GM23338 (cell line): ENCODE measurements around the gene FHIT. TPM values are rescaled to one million over a fixed set of nuclear protein-coding genes. Genes with fewer than 3 reads are reported as not detected.

ENCODE experiments used
- ATAC-seq: fragments of 200-7000 bp; cut with Tn5 transposase; 3 replicates; pipeline ENCODE4 v1.9.1; 2020
- DNase-seq: peaks from one replicate; pipeline ENCODE4 v3.0.0-alpha.2; 2015; ENCODE audit warnings: low spot score
- H2AFZ ChIP-seq: fragments of 200-600 bp; sonication (generic); 2 replicates; pipeline ENCODE4 v1.8.0; 2016; ENCODE audit warnings: antibody characterized with exemption, mild to moderate bottlenecking, moderate library complexity
- H3F3A ChIP-seq: fragments of 200-600 bp; sonication (generic); replicated peaks from 2 replicates; pipeline ENCODE4 v1.8.0; 2017; ENCODE audit warnings: antibody characterized with exemption, mixed run types, low read depth
- H3K27ac ChIP-seq: fragments of 200-600 bp; sonication (generic); 2 replicates; pipeline ENCODE4 v1.6.1; 2016; ENCODE audit warnings: low read depth
- H3K27me3 ChIP-seq: fragments of 200-600 bp; sonication (generic); 2 replicates; pipeline ENCODE4 v1.8.0; 2016; ENCODE audit warnings: mild to moderate bottlenecking, mixed run types, moderate library complexity; ENCODE audit not compliant: insufficient read depth
- H3K36me3 ChIP-seq: fragments of 200-600 bp; sonication (generic); 2 replicates; pipeline ENCODE4 v1.8.0; 2016; ENCODE audit warnings: mild to moderate bottlenecking; ENCODE audit not compliant: insufficient read depth
- H3K4me1 ChIP-seq: fragments of 200-600 bp; sonication (generic); 2 replicates; pipeline ENCODE4 v1.8.0; 2016; ENCODE audit warnings: mild to moderate bottlenecking, moderate library complexity; ENCODE audit not compliant: insufficient read depth
- H3K4me2 ChIP-seq: fragments of 200-600 bp; sonication (generic); 2 replicates; pipeline ENCODE4 v1.7.1; 2017; ENCODE audit warnings: mixed run types
- H3K4me3 ChIP-seq: fragments of 200-600 bp; sonication (generic); 2 replicates; pipeline ENCODE4 v1.6.1; 2016; ENCODE audit warnings: mixed run types
- H3K79me2 ChIP-seq: fragments of 200-600 bp; sonication (generic); replicated peaks from 2 replicates; pipeline ENCODE4 v1.8.0; 2017; ENCODE audit warnings: mild to moderate bottlenecking; ENCODE audit not compliant: insufficient read depth
- H3K9me2 ChIP-seq: fragments of 200-600 bp; sonication (generic); 2 replicates; pipeline ENCODE4 v1.8.0; 2017; ENCODE audit not compliant: insufficient read depth
- H4K20me1 ChIP-seq: fragments of 200-600 bp; sonication (generic); replicated peaks from 2 replicates; pipeline ENCODE4 v1.8.0; 2017; ENCODE audit warnings: mild to moderate bottlenecking; ENCODE audit not compliant: insufficient read depth
- H3K27ac Mint-ChIP-seq: 2 replicates; pipeline ENCODE4 v1.8.0; 2020; ENCODE audit warnings: inconsistent platforms, mild to moderate bottlenecking, moderate library complexity, mixed read lengths
- H3K27me3 Mint-ChIP-seq: 3 replicates; pipeline ENCODE4 v1.8.0; 2022; ENCODE audit warnings: low read depth, mild to moderate bottlenecking, moderate library complexity, mixed read lengths, inconsistent platforms; ENCODE audit not compliant: insufficient read depth, poor library complexity
- H3K36me3 Mint-ChIP-seq: 3 replicates; pipeline ENCODE4 v1.8.0; 2021; ENCODE audit warnings: low read depth, mild to moderate bottlenecking, inconsistent platforms, moderate library complexity, mixed read lengths
- H3K4me1 Mint-ChIP-seq: 3 replicates; pipeline ENCODE4 v1.8.0; 2020; ENCODE audit warnings: mild to moderate bottlenecking, inconsistent platforms, mixed read lengths
- H3K4me3 Mint-ChIP-seq: 3 replicates; pipeline ENCODE4 v1.8.0; 2021; ENCODE audit warnings: moderate library complexity, mild to moderate bottlenecking, inconsistent platforms, mixed read lengths
- H3K9me3 Mint-ChIP-seq: 3 replicates; pipeline ENCODE4 v1.8.0; 2020; ENCODE audit warnings: moderate library complexity, mild to moderate bottlenecking, inconsistent platforms, mixed read lengths
- CREB1 ChIP-seq: fragments of 250-450 bp; sonication (Bioruptor Pico); IDR thresholded peaks from 2 replicates; pipeline ENCODE4 v1.5.0; 2020; ENCODE audit warnings: low read depth, mild to moderate bottlenecking, moderate library complexity
- CTCF ChIP-seq, 2 experiments: fragments of 200-600 bp in 1 of 2; sonication (generic) in 1 of 2; conservative IDR thresholded peaks; 2 replicates each; pipeline versions ENCODE4 v1.5.1 to v1.6.1; 2016 to 2017; ENCODE audit warnings: antibody characterized with exemption in 2 of 2, low read depth in 2 of 2, mild to moderate bottlenecking in 2 of 2, moderate library complexity in 1 of 2
- ETS1 ChIP-seq: IDR thresholded peaks from 2 replicates; pipeline ENCODE4 v1.6.1; 2016; ENCODE audit warnings: antibody characterized with exemption
- EZH2 ChIP-seq: fragments of 200-600 bp; sonication (generic); IDR thresholded peaks from one replicate; pipeline ENCODE4 v1.8.0; 2017; ENCODE audit warnings: antibody characterized with exemption, mild to moderate bottlenecking, low read depth; ENCODE audit not compliant: unreplicated experiment
- EZH2phosphoT487 ChIP-seq: fragments of 200-600 bp; sonication (generic); IDR thresholded peaks from one replicate; pipeline ENCODE4 v1.8.1; 2018; ENCODE audit warnings: antibody characterized with exemption; ENCODE audit not compliant: unreplicated experiment
- NANOG ChIP-seq: IDR thresholded peaks from 2 replicates; pipeline ENCODE4 v1.6.1; 2016; ENCODE audit warnings: antibody characterized with exemption, borderline replicate concordance
- POLR2AphosphoS5 ChIP-seq: IDR thresholded peaks from 2 replicates; pipeline ENCODE4 v1.6.1; 2016; ENCODE audit warnings: antibody characterized with exemption, low read depth
- REST ChIP-seq: IDR thresholded peaks from one replicate; pipeline ENCODE4 v1.6.1; 2018; ENCODE audit warnings: antibody characterized with exemption; ENCODE audit not compliant: unreplicated experiment
- ZNF114 ChIP-seq: fragments of 250-450 bp; sonication (Bioruptor Pico); IDR thresholded peaks from 2 replicates; pipeline ENCODE4 v1.5.0; 2020; ENCODE audit warnings: mild to moderate bottlenecking, moderate library complexity
- ZNF331 ChIP-seq: fragments of 250-450 bp; sonication (Bioruptor Pico); IDR thresholded peaks from 2 replicates; pipeline ENCODE4 v1.5.0; 2020; ENCODE audit warnings: low read depth, mild to moderate bottlenecking, moderate library complexity
- polyA plus RNA-seq: library from polyadenylated mRNA; unstranded; fragments of >200 nt; fragmentation: Nextera tagmentation; extraction: Ambion mirVana; gene quantifications from 2 replicates; pipeline ENCODE4 v1.2.1, GENCODE V29; 2016
- total RNA-seq: library from RNA; depleted of rRNA; stranded (reverse); fragments of >200 nt; shearing (Covaris generic); gene quantifications from 2 replicates; pipeline ENCODE4 v1.2.3, GENCODE V29; 2014

Gene FHIT
- total and polyA plus RNA-seq, 2 experiments from 2014 or later = 3.0 to 8.3 TPM

- Mint-ChIP-seq H3K4me3 (no peak overlapping the region), H3K27me3 (no peaks in the 10 kb centered on the region), H3K9me3 (no peaks in the 10 kb centered on the region), H3K36me3 (peaks cover 6% of the 10 kb centered on the region; the same call in 2 of the 3 replicates), H3K4me1 (no peaks in the 10 kb centered on the region; the same call in 2 of the 3 replicates), H3K27ac (no peak overlapping the region)
- no peak overlapping the region for H3K27ac ChIP-seq
- H3F3A ChIP-seq = no peaks in the 10 kb centered on the region
- no peaks in the 10 kb centered on the region for H4K20me1 ChIP-seq
- no peaks in the 10 kb centered on the region for H3K79me2 ChIP-seq
- H2AFZ ChIP-seq = no peak overlapping the region
- H3K4me3 ChIP-seq = no peak overlapping the region
- no peak for TF ChIP-seq EZH2
- ATAC-seq = no peak
- H3K9me2 ChIP-seq = no peaks in the 10 kb centered on the region; the same call in 1 of the 2 replicates
- no peak overlapping the region for H3K4me2 ChIP-seq
- no peaks in the 10 kb centered on the region for H3K4me1 ChIP-seq
- no peaks in the 10 kb centered on the region for H3K36me3 ChIP-seq
- H3K27me3 ChIP-seq = no peaks in the 10 kb centered on the region
- no peak for DNase-seq
These were observed 102.0 kb downstream of the FHIT start for GRCh38 chr3:61149236-61149635.

GRCh38 chr3:61146010-61146890 is 105.0 kb downstream of the FHIT start:
- Histone ChIP-seq H3K36me3 (no peaks in the 10 kb centered on the region), H3K27ac (no peak overlapping the region), H2AFZ (no peak overlapping the region), H3F3A (no peaks in the 10 kb centered on the region), H3K4me3 (no peak overlapping the region), H3K4me2 (no peak overlapping the region), H4K20me1 (no peaks in the 10 kb centered on the region), H3K4me1 (peaks cover 8% of the 10 kb centered on the region), H3K9me2 (no peaks in the 10 kb centered on the region; the same call in 1 of the 2 replicates), H3K79me2 (no peaks in the 10 kb centered on the region), H3K27me3 (no peaks in the 10 kb centered on the region)
- DNase-seq (no peak), ATAC-seq (no peak)
- peaks cover 14% of the 10 kb centered on the region for H3K4me1 Mint-ChIP-seq
- H3K27ac Mint-ChIP-seq = no peak overlapping the region
- no peaks in the 10 kb centered on the region for H3K9me3 Mint-ChIP-seq
- H3K36me3 Mint-ChIP-seq = peaks cover 6% of the 10 kb centered on the region; the same call in 2 of the 3 replicates
- H3K27me3 Mint-ChIP-seq = no peaks in the 10 kb centered on the region
- no peak overlapping the region for H3K4me3 Mint-ChIP-seq
- TF ChIP-seq EZH2phosphoT487 (no peak), ZNF331 (CRISPR knock-in tag) (no peak), EZH2 (no peak), CREB1 (CRISPR knock-in tag) (no peak), ZNF114 (CRISPR knock-in tag) (no peak), ETS1 (no peak), NANOG (no peak), REST (no peak), POLR2AphosphoS5 (no peak), CTCF (conservative IDR thresholded peaks at IDR 0.05; ENCODE audit: low read depth in 2 of 2) (no peak)
